HCT116 (cell line): ENCODE data around the gene MCM8. TPM values are rescaled to one million over a fixed set of nuclear protein-coding genes. Genes with fewer than 3 reads are reported as not detected.

Experiments
- ATAC-seq: fragments of 200-7000 bp; cut with Tn5 transposase; 2 replicates; pipeline ENCODE4 v1.9.1; 2020; ENCODE audit warnings: mild to moderate bottlenecking, moderate library complexity
- BruUV-seq: library from RNA; stranded (reverse); fragments of 400-500 nt; replicated peaks from 2 replicates; lab custom pipeline; 2021; lab: Mats Ljungman, UMichigan
- CTCF ChIA-PET: fragments of 300-600 bp; sonication (Branson Sonifier 250); formaldehyde crosslinking; loops from one replicate; lab custom pipeline; 2021; ENCODE audit warnings: antibody characterized with exemption; lab: Charles Lee
- POLR2A ChIA-PET: fragments of 300-600, 350-600 bp; sonication (Branson Sonifier 250); formaldehyde crosslinking; loops from one replicate; lab custom pipeline; 2021; ENCODE audit warnings: antibody characterized with exemption; lab: Charles Lee
- RAD21 ChIA-PET, 2 experiments: fragments of 300-600 bp; sonication (Branson Sonifier 250); formaldehyde crosslinking; loops; one replicate each; lab custom pipeline; 2023; ENCODE audit warnings: low total read pairs in 2 of 2; ENCODE audit not compliant: uncharacterized antibody in 2 of 2, unreplicated experiment in 2 of 2, low non-redundant PET in 1 of 2; lab: Charles Lee
- DNase-seq: peaks from one replicate; pipeline ENCODE4 v3.0.0-alpha.2; 2010; ENCODE audit warnings: low read depth, low spot score
- H2AFZ ChIP-seq: fragments of 200-600 bp; shearing (Covaris generic), sonication (generic); 2 replicates; pipeline ENCODE4 v1.6.1; 2017; ENCODE audit warnings: low read depth, mixed run types, mixed read lengths, antibody characterized with exemption, low read length; ENCODE audit not compliant: poor library complexity, severe bottlenecking
- H3K27ac ChIP-seq: 2 replicates; pipeline ENCODE4 v1.5.1; 2012; ENCODE audit warnings: low read depth, low read length
- H3K27me3 ChIP-seq: fragments of 200-600 bp; sonication (generic); 2 replicates; pipeline ENCODE4 v1.6.1; 2016; ENCODE audit warnings: mixed run types, low read length, mixed read lengths; ENCODE audit not compliant: insufficient read depth
- H3K36me3 ChIP-seq, 2 experiments: fragments of 200-500 bp in 1 of 2; fragments of 200-600 bp in 1 of 2; sonication (Bioruptor generic) in 1 of 2; sonication (generic) in 1 of 2; 2 replicates each; pipeline versions ENCODE4 v1.5.1 to v1.6.1; 2014 to 2016; ENCODE audit warnings: low read length in 2 of 2, inconsistent platforms in 1 of 2, mixed read lengths in 1 of 2, mixed run types in 1 of 2; ENCODE audit not compliant: insufficient read depth in 2 of 2, control insufficient read depth in 1 of 2
- H3K4me1 ChIP-seq, 2 experiments: fragments of 200-600 bp in 1 of 2; sonication (generic) in 1 of 2; 2 replicates each; pipeline versions ENCODE4 v1.5.1 to v1.6.1; 2012 to 2017; ENCODE audit warnings: low read length in 2 of 2, inconsistent platforms in 1 of 2, mild to moderate bottlenecking in 1 of 2, mixed read lengths in 1 of 2, mixed run types in 1 of 2, moderate library complexity in 1 of 2; ENCODE audit not compliant: insufficient read depth in 2 of 2, control insufficient read depth in 1 of 2
- H3K4me2 ChIP-seq: fragments of 200-600 bp; sonication (generic); 2 replicates; pipeline ENCODE4 v1.6.1; 2017; ENCODE audit warnings: mixed run types, low read length, mixed read lengths
- H3K4me3 ChIP-seq, 2 experiments: fragments of 200-600 bp in 1 of 2; sonication (generic) in 1 of 2; replicated peaks in 1 of 2; 2 replicates each; pipeline ENCODE4 v1.5.1; 2011 to 2016; ENCODE audit warnings: low read length in 2 of 2, control low read depth in 1 of 2, low read depth in 1 of 2, mild to moderate bottlenecking in 1 of 2, mixed read lengths in 1 of 2, mixed run types in 1 of 2
- H3K79me2 ChIP-seq: fragments of 200-600 bp; sonication (generic); 2 replicates; pipeline ENCODE4 v1.6.1; 2017; ENCODE audit warnings: mild to moderate bottlenecking, mixed run types, low read length, moderate library complexity, mixed read lengths; ENCODE audit not compliant: insufficient read depth
- H3K9ac ChIP-seq: fragments of 200-600 bp; sonication (generic); 2 replicates; pipeline ENCODE4 v1.6.1; 2016; ENCODE audit warnings: low read length, mixed read lengths
- H3K9me2 ChIP-seq: fragments of 200-600 bp; sonication (generic), shearing (Covaris generic); 2 replicates; pipeline ENCODE4 v1.6.1; 2017; ENCODE audit warnings: mixed run types, mild to moderate bottlenecking, moderate library complexity; ENCODE audit not compliant: insufficient read depth
- H3K9me3 ChIP-seq, 2 experiments: fragments of 200-500 bp in 1 of 2; fragments of 200-600 bp in 1 of 2; sonication (Bioruptor generic) in 1 of 2; sonication (generic) in 1 of 2; 2 replicates each; pipeline ENCODE4 v1.6.1; 2014 to 2017; ENCODE audit warnings: low read length in 2 of 2, mixed read lengths in 2 of 2, inconsistent platforms in 1 of 2, low read depth in 1 of 2, mild to moderate bottlenecking in 1 of 2, mixed run types in 1 of 2, moderate library complexity in 1 of 2; ENCODE audit not compliant: control insufficient read depth in 1 of 2, insufficient read depth in 1 of 2
- H4K20me1 ChIP-seq: fragments of 200-600 bp; sonication (generic), shearing (Covaris generic); 2 replicates; pipeline ENCODE4 v1.6.1; 2017; ENCODE audit warnings: mixed run types, mild to moderate bottlenecking, moderate library complexity; ENCODE audit not compliant: insufficient read depth
- TCF7L2 ChIP-seq: IDR thresholded peaks from 2 replicates; pipeline ENCODE4 v1.7.0; 2011; ENCODE audit warnings: borderline replicate concordance, inconsistent platforms; ENCODE audit not compliant: insufficient read depth, insufficient read length; ENCODE audit errors: extremely low read depth
- ZBTB33 ChIP-seq: IDR thresholded peaks from 2 replicates; pipeline ENCODE4 v1.6.1; 2011; ENCODE audit warnings: mild to moderate bottlenecking, low read length, moderate library complexity; ENCODE audit not compliant: insufficient replicate concordance; ENCODE audit errors: extremely low read depth
- intact Hi-C: fragments of 100-400 bp; cut with micrococcal nuclease; formaldehyde crosslinking; loops from 2 replicates; pipeline ENCODE4 v1.10.0; 2022
- total RNA-seq: library from RNA; stranded (reverse); gene quantifications from one replicate; pipeline ENCODE4 v1.2.1, GENCODE V29; 2021; ENCODE audit not compliant: unreplicated experiment
- TF ChIP-seq, protein P1 (sequence below): IDR thresholded peaks from 2 replicates; pipeline ENCODE4 v1.6.1; 2012; ENCODE audit warnings: low read depth

Gene MCM8
- total RNA-seq, 1 experiment from 2014 or later: 21.9 TPM

GRCh38 chr20:5999783-6000182 is 49.3 kb downstream of the MCM8 start:
- Histone ChIP-seq H3K9me3 (no peaks in the 10 kb centered on the region), H2AFZ (no peak overlapping the region), H3K9me2 (no peaks in the 10 kb centered on the region), H3K9ac (no peak overlapping the region)
- intact Hi-C loops: loop anchor here (5.0 kb wide), 1 partner anchor 472 kb away; no protein-coding TSS in a partner anchor
- ATAC-seq: no peak
- POLR2A ChIA-PET: no interaction called here
- TF ChIP-seq TCF7L2 (no peak), ZBTB33 (no peak)
- TF ChIP-seq, protein P1, sequence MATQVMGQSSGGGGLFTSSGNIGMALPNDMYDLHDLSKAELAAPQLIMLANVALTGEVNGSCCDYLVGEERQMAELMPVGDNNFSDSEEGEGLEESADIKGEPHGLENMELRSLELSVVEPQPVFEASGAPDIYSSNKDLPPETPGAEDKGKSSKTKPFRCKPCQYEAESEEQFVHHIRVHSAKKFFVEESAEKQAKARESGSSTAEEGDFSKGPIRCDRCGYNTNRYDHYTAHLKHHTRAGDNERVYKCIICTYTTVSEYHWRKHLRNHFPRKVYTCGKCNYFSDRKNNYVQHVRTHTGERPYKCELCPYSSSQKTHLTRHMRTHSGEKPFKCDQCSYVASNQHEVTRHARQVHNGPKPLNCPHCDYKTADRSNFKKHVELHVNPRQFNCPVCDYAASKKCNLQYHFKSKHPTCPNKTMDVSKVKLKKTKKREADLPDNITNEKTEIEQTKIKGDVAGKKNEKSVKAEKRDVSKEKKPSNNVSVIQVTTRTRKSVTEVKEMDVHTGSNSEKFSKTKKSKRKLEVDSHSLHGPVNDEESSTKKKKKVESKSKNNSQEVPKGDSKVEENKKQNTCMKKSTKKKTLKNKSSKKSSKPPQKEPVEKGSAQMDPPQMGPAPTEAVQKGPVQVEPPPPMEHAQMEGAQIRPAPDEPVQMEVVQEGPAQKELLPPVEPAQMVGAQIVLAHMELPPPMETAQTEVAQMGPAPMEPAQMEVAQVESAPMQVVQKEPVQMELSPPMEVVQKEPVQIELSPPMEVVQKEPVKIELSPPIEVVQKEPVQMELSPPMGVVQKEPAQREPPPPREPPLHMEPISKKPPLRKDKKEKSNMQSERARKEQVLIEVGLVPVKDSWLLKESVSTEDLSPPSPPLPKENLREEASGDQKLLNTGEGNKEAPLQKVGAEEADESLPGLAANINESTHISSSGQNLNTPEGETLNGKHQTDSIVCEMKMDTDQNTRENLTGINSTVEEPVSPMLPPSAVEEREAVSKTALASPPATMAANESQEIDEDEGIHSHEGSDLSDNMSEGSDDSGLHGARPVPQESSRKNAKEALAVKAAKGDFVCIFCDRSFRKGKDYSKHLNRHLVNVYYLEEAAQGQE: no peak
- TF ChIP-seq, all 23 proteins: peak for 0
- no peak overlapping the region for H3K27ac ChIP-seq
- H3K27me3 ChIP-seq: no peaks in the 10 kb centered on the region
- H4K20me1 ChIP-seq: no peaks in the 10 kb centered on the region
- ChIA-PET CTCF (no interaction called here), RAD21 (no interaction called here)
- no peak for DNase-seq
- H3K36me3 ChIP-seq: peaks cover 1 to 23% of the 10 kb centered on the region in 2 experiments
- no TSS peak for BruUV-seq
- no peak overlapping the region for H3K4me3 ChIP-seq
- no peaks in the 10 kb centered on the region; a peak in 1 of 4 replicates for H3K4me1 ChIP-seq
- H3K4me2 ChIP-seq: no peak overlapping the region
- no peaks in the 10 kb centered on the region for H3K79me2 ChIP-seq
